Measurements from ENCODE around the gene GNB1. TPM values are rescaled to one million over a fixed set of nuclear protein-coding genes. Genes with fewer than 3 reads are reported as not detected.

The GNB1 gene
- total and polyA plus RNA-seq, 2 of the 4 experiments (the other 2 are of a cell fraction) = 73.5 to 371 TPM

DNA sequence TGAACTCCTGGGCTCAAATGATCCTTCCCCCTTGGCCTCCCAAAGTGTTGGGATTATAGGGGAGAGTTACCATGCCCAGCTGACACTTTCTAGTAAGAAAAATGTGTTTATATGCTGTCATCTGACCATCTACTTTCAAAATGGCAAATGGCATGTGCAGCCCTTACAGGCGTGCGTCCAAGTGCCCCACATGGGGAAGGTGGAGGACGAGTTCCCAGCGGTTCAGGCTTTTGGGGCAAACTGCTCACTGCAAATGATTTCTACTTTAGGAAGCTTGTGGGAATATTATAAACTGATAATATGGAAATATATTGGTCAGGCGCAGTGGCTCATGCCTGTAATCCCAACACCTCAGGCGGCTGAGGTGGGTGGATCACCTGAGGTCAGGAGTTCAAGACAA is 71.1 kb downstream of the GNB1 start:
- intact Hi-C loops (cut with micrococcal nuclease) = no loop called here
- DNase-seq (no peak), ATAC-seq (ENCODE audit: low read depth) (no peak)
- no peak overlapping the region for H2BK120ac ChIP-seq (ENCODE audit: low read depth, low read length)
- no peak overlapping the region for H4K5ac ChIP-seq (ENCODE audit: low read depth, low read length)
- H2AK9ac ChIP-seq (replicated peaks; ENCODE audit: low read depth, low read length, poor library complexity) = no peak overlapping the region
- no peak overlapping the region for H3K4me3 ChIP-seq (ENCODE audit: insufficient read depth, low read depth, low read length)
- no peak overlapping the region for H3K56ac ChIP-seq (ENCODE audit: extremely low read depth, insufficient read depth, low read length)
- no peak overlapping the region for H2AK5ac ChIP-seq (ENCODE audit: low read depth, low read length)
- H3K9me3 ChIP-seq (ENCODE audit: control insufficient read depth, insufficient read depth, low read length) = no peaks in the 10 kb centered on the region
- no peak overlapping the region for H3K9ac ChIP-seq (ENCODE audit: low read depth, low read length)
- H3K27ac ChIP-seq (ENCODE audit: insufficient read depth, low read length) = no peak overlapping the region
- peaks cover 42% of the 10 kb centered on the region for H3K36me3 ChIP-seq (ENCODE audit: control insufficient read depth, insufficient read depth, low read length)
- no peak overlapping the region for H2BK15ac ChIP-seq (ENCODE audit: low read depth, low read length)
- H3K9me1 ChIP-seq (ENCODE audit: insufficient read depth, low read length) = peaks cover 12% of the 10 kb centered on the region; the same call in 1 of the 2 replicates
- no peak overlapping the region for H3K18ac ChIP-seq (ENCODE audit: low read depth, low read length)
- no peak overlapping the region for H3K4me2 ChIP-seq (ENCODE audit: low read depth, low read length)
- H3K4me1 ChIP-seq (ENCODE audit: control insufficient read depth, insufficient read depth, low read length) = no peaks in the 10 kb centered on the region
- no peak overlapping the region for H2BK5ac ChIP-seq (ENCODE audit: low read depth, low read length, poor library complexity, severe bottlenecking)
- H2AFZ ChIP-seq (replicated peaks; ENCODE audit: low read length, poor library complexity) = no peak overlapping the region
- peaks cover 56% of the 10 kb centered on the region for H4K20me1 ChIP-seq (ENCODE audit: insufficient read depth, low read length)
- no TSS peak for BruUV-seq (replicated peaks)
- dilution Hi-C loops (cut with HindIII; ENCODE audit: low sequenced_read_pairs, unreplicated experiment) = loop anchor here (10.0 kb wide), 1 partner anchor 65 kb away; no protein-coding TSS in a partner anchor
- H4K91ac ChIP-seq (ENCODE audit: insufficient read depth, low read depth, low read length) = no peak overlapping the region
- H2BK20ac ChIP-seq (ENCODE audit: low read depth, low read length) = no peak overlapping the region
- no peak overlapping the region for H3K4ac ChIP-seq (ENCODE audit: low read depth, low read length)
- H3K14ac ChIP-seq (replicated peaks; ENCODE audit: low read depth, low read length) = no peak overlapping the region
- no peak overlapping the region for H3K23ac ChIP-seq (ENCODE audit: low read depth, low read length)
- no peak overlapping the region for H4K8ac ChIP-seq (ENCODE audit: low read depth in 2 of 2, low read length in 2 of 2)
- in situ Hi-C loops (cut with MboI; ENCODE audit: low sequenced_read_pairs) = no loop called here
- ChIA-PET POLR2A (ENCODE audit: unreplicated experiment) (no interaction called here), CTCF (interaction anchor here (0.7 kb wide), 1 partner anchor 43 kb away, joined by 8 read pairs; no protein-coding TSS in a partner anchor)
- no peaks in the 10 kb centered on the region for H3K27me3 ChIP-seq (ENCODE audit: control insufficient read depth, insufficient read depth, low read length)
- TF ChIP-seq CEBPB (IDR thresholded peaks at IDR 0.05; ENCODE audit: low read depth, low read length) = no peak
- no peak for TF ChIP-seq RAD21 (IDR thresholded peaks at IDR 0.05; ENCODE audit: low read length)
- TF ChIP-seq FOS (IDR thresholded peaks at IDR 0.05; ENCODE audit: low read depth, low read length) = no peak
- no peak for TF ChIP-seq RCOR1 (IDR thresholded peaks at IDR 0.05; ENCODE audit: insufficient replicate concordance, low read length)
- peaks cover 33 to 47% of the 10 kb centered on the region in 2 experiments for H3K79me1 ChIP-seq (ENCODE audit: low read depth in 1 of 2, low read length in 2 of 2)
- no CpG with 5 or more reads among the region's 6 CpGs for WGBS, 2 experiments (ENCODE audit: extremely low coverage in 2 of 2, insufficient read length in 1 of 2)

Measured in IMR-90 (cell line).